T-cell (primary cell): ENCODE measurements around the gene SLC6A11. TPM values are rescaled to one million over a fixed set of nuclear protein-coding genes. Genes with fewer than 3 reads are reported as not detected.
A peak's percentile ranks its signal among the peaks of the same experiment; 100 is the strongest.

Experiments
- ATAC-seq, 4 experiments: fragments of 200-7000 bp in 3 of 4; fragments of 150-1000 bp in 1 of 4; cut with Tn5 transposase; replicated peaks in 1 of 4; 1 replicate in 3 of 4; 2 replicates in 1 of 4; pipeline ENCODE4 v1.10.0; 2021; ENCODE audit warnings: moderate library complexity in 3 of 4, mild to moderate bottlenecking in 2 of 4, moderate number of reproducible peaks in 1 of 4
- CTCF ChIA-PET, 2 donors: fragments of 300-600 bp; sonication (Branson Sonifier 250); formaldehyde crosslinking; loops; one replicate each; lab custom pipeline; 2022; ENCODE audit warnings: antibody characterized with exemption in 2 of 2; lab: Charles Lee
- POLR2A ChIA-PET, 2 donors: fragments of 300-600 bp; sonication (Branson Sonifier 250); formaldehyde crosslinking; loops; one replicate each; lab custom pipeline; 2022; ENCODE audit warnings: antibody characterized with exemption in 2 of 2; lab: Charles Lee
- DNase-seq, 35 experiments: peaks; one replicate each; pipeline versions ENCODE4 v3.0.0 to v3.0.0-alpha.2; 2013 to 2023
- H3K27ac ChIP-seq: one replicate; pipeline ENCODE4 v1.5.1; 2013; ENCODE audit warnings: low read length
- H3K27me3 ChIP-seq, 2 experiments: replicated peaks in 1 of 2; 1 replicate in 1 of 2; 2 replicates in 1 of 2; pipeline versions ENCODE4 v1.6.1 to v1.7.0; 2013; ENCODE audit warnings: low read length in 1 of 2, mixed read lengths in 1 of 2; ENCODE audit not compliant: control insufficient read depth in 2 of 2, insufficient read depth in 2 of 2; ENCODE audit errors: extremely low read depth in 1 of 2
- H3K36me3 ChIP-seq, 2 donors: 1 replicate in 1 of 2; 2 replicates in 1 of 2; pipeline versions ENCODE4 v1.6.1 to v1.7.0; 2013; ENCODE audit warnings: low read length in 1 of 2; ENCODE audit not compliant: control insufficient read depth in 2 of 2, insufficient read depth in 1 of 2; ENCODE audit errors: extremely low read depth in 1 of 2
- H3K4me1 ChIP-seq, 2 experiments: 1 replicate in 1 of 2; 2 replicates in 1 of 2; pipeline versions ENCODE4 v1.6.1 to v1.7.0; 2013; ENCODE audit warnings: low read length in 2 of 2, mixed read lengths in 1 of 2; ENCODE audit not compliant: insufficient read depth in 2 of 2, control insufficient read depth in 1 of 2; ENCODE audit errors: extremely low read depth in 1 of 2
- H3K4me3 ChIP-seq, 2 donors: 1 replicate in 1 of 2; 2 replicates in 1 of 2; pipeline versions ENCODE4 v1.5.1 to v1.7.0; 2013; ENCODE audit warnings: mild to moderate bottlenecking in 2 of 2, low read length in 1 of 2, moderate library complexity in 1 of 2; ENCODE audit not compliant: control insufficient read depth in 1 of 2; ENCODE audit errors: extremely low read depth in 1 of 2
- H3K9me3 ChIP-seq: 2 replicates; pipeline ENCODE4 v1.7.0; 2013
- H3K27ac Mint-ChIP-seq, 2 donors: one replicate each; pipeline ENCODE4 v1.8.0; 2020 to 2021; ENCODE audit warnings: mild to moderate bottlenecking in 2 of 2, mixed read lengths in 2 of 2
- H3K27me3 Mint-ChIP-seq, 2 donors: one replicate each; pipeline ENCODE4 v1.8.0; 2021 to 2022; ENCODE audit warnings: mixed read lengths in 2 of 2
- H3K36me3 Mint-ChIP-seq: one replicate; pipeline ENCODE4 v1.8.0; 2021; ENCODE audit warnings: mixed read lengths
- H3K4me1 Mint-ChIP-seq, 3 donors: one replicate each; pipeline ENCODE4 v1.8.0; 2020 to 2022; ENCODE audit warnings: mixed read lengths in 3 of 3, mild to moderate bottlenecking in 1 of 3
- H3K4me3 Mint-ChIP-seq, 3 donors: one replicate each; pipeline ENCODE4 v1.8.0; 2020 to 2022; ENCODE audit warnings: mild to moderate bottlenecking in 3 of 3, mixed read lengths in 3 of 3, moderate library complexity in 3 of 3
- H3K9me3 Mint-ChIP-seq, 3 donors: one replicate each; pipeline ENCODE4 v1.8.0; 2020 to 2022; ENCODE audit warnings: mixed read lengths in 3 of 3
- WGBS: methylation state at CpG from one replicate; pipeline ENCODE4 v1.1.5; 2013; ENCODE audit warnings: missing lambda C conversion rate; ENCODE audit not compliant: insufficient coverage; 5-methylcytosine and 5-hydroxymethylcytosine counted together
- total RNA-seq, 35 experiments: library from RNA in 6 of 35; stranded (reverse) in 6 of 35; fragments of 120-200 nt in 1 of 35; gene quantifications; one replicate each; pipeline versions ENCODE4 v1.2.1 to v1.2.4 and lab custom pipeline; 2013 to 2026

SLC6A11 gene
- total RNA-seq, 5 donors from 2014 or later (not counting 1 experiment from before 2014, with no cell fraction given) = not detected

GRCh38 chr3:10937141-10937825, 121.3 kb downstream of the SLC6A11 start:
- ChIA-PET CTCF (no interaction called here), POLR2A (no interaction called here)
- Mint-ChIP-seq H3K27me3 (peaks cover 10 to 19% of the 10 kb centered on the region in 2 donors), H3K4me3 (no peak overlapping the region), H3K27ac (no peak overlapping the region), H3K9me3 (no peaks in the 10 kb centered on the region), H3K36me3 (no peaks in the 10 kb centered on the region), H3K4me1 (no peaks in the 10 kb centered on the region)
- H3K4me1 ChIP-seq = no peaks in the 10 kb centered on the region
- no peak overlapping the region for H3K27ac ChIP-seq
- no peaks in the 10 kb centered on the region for H3K9me3 ChIP-seq
- H3K27me3 ChIP-seq = peaks cover 2 to 38% of the 10 kb centered on the region in 2 experiments
- ATAC-seq = no peak
- no peaks in the 10 kb centered on the region for H3K36me3 ChIP-seq
- DNase-seq = no peak
- WGBS = 87% methylated on average over 8 of the region's 12 CpGs
- H3K4me3 ChIP-seq = no peak overlapping the region

GRCh38 chr3:10939556-10939955, 123.5 kb downstream of the SLC6A11 start:
- DNase-seq (no peak), ATAC-seq (no peak)
- no peaks in the 10 kb centered on the region for H3K36me3 ChIP-seq
- no peaks in the 10 kb centered on the region for H3K9me3 ChIP-seq
- H3K4me1 Mint-ChIP-seq = no peaks in the 10 kb centered on the region
- H3K4me3 Mint-ChIP-seq = no peak overlapping the region
- 100% methylated on average over 2 of the region's 4 CpGs for WGBS
- H3K27ac ChIP-seq = no peak overlapping the region
- H3K4me3 ChIP-seq = no peak overlapping the region
- no peaks in the 10 kb centered on the region for H3K4me1 ChIP-seq
- H3K9me3 Mint-ChIP-seq = no peaks in the 10 kb centered on the region
- ChIA-PET POLR2A (no interaction called here), CTCF (no interaction called here)
- peaks cover 14 to 15% of the 10 kb centered on the region in 2 donors for H3K27me3 Mint-ChIP-seq
- peaks cover 2 to 29% of the 10 kb centered on the region in 2 experiments for H3K27me3 ChIP-seq
- H3K36me3 Mint-ChIP-seq = no peaks in the 10 kb centered on the region
- no peak overlapping the region for H3K27ac Mint-ChIP-seq

- Mint-ChIP-seq H3K9me3 (no peaks in the 10 kb centered on the region), H3K27ac (no peak overlapping the region), H3K27me3 (peaks cover 14 to 18% of the 10 kb centered on the region in 2 donors), H3K4me1 (no peaks in the 10 kb centered on the region), H3K36me3 (no peaks in the 10 kb centered on the region), H3K4me3 (no peak overlapping the region)
- CTCF ChIA-PET = no interaction called here
- no peak overlapping the region for H3K27ac ChIP-seq
- 63% methylated on average over 5 of the region's 12 CpGs for WGBS
- ATAC-seq (no peak), DNase-seq (no peak)
- H3K27me3 ChIP-seq = peaks cover 2 to 33% of the 10 kb centered on the region in 2 experiments
- H3K36me3 ChIP-seq = no peaks in the 10 kb centered on the region
- H3K9me3 ChIP-seq = no peaks in the 10 kb centered on the region
- no peak overlapping the region for H3K4me3 ChIP-seq
- no peaks in the 10 kb centered on the region for H3K4me1 ChIP-seq
- POLR2A ChIA-PET = no interaction called here
Measured at GRCh38 chr3:10940106-10940505, 124.1 kb downstream of the SLC6A11 start.

- Histone ChIP-seq H3K4me1 (no peaks in the 10 kb centered on the region), H3K36me3 (no peaks in the 10 kb centered on the region), H3K27ac (no peak overlapping the region), H3K27me3 (peaks cover 2 to 35% of the 10 kb centered on the region in 2 experiments), H3K4me3 (no peak overlapping the region), H3K9me3 (no peaks in the 10 kb centered on the region)
- no CpG with 5 or more reads among the region's 1 CpG for WGBS
- ATAC-seq (no peak), DNase-seq (peak in 1 of 35 experiments; percentile 14)
- POLR2A ChIA-PET = no interaction called here
- no peak overlapping the region for H3K4me3 Mint-ChIP-seq
- no peak overlapping the region for H3K27ac Mint-ChIP-seq
- no peaks in the 10 kb centered on the region for H3K9me3 Mint-ChIP-seq
- H3K27me3 Mint-ChIP-seq = peaks cover 14 to 18% of the 10 kb centered on the region in 2 donors
- H3K36me3 Mint-ChIP-seq = no peaks in the 10 kb centered on the region
- H3K4me1 Mint-ChIP-seq = no peaks in the 10 kb centered on the region
- CTCF ChIA-PET = no interaction called here
Measured at GRCh38 chr3:10941972-10942371, 125.9 kb downstream of the SLC6A11 start.

GRCh38 chr3:10942690-10943205, 126.7 kb downstream of the SLC6A11 start:
- no peaks in the 10 kb centered on the region for H3K36me3 Mint-ChIP-seq
- ChIA-PET POLR2A (no interaction called here), CTCF (no interaction called here)
- no peak for ATAC-seq
- Histone ChIP-seq H3K4me1 (no peaks in the 10 kb centered on the region), H3K36me3 (no peaks in the 10 kb centered on the region), H3K4me3 (no peak overlapping the region), H3K9me3 (no peaks in the 10 kb centered on the region), H3K27ac (no peak overlapping the region), H3K27me3 (peaks cover 2 to 31% of the 10 kb centered on the region in 2 experiments)
- no peaks in the 10 kb centered on the region for H3K4me1 Mint-ChIP-seq
- peaks cover 16 to 18% of the 10 kb centered on the region in 2 donors for H3K27me3 Mint-ChIP-seq
- H3K27ac Mint-ChIP-seq = no peak overlapping the region
- WGBS = no CpG with 5 or more reads among the region's 4 CpGs
- no peak for DNase-seq
- H3K9me3 Mint-ChIP-seq = no peaks in the 10 kb centered on the region
- no peak overlapping the region for H3K4me3 Mint-ChIP-seq

GRCh38 chr3:10944866-10945265, 128.8 kb downstream of the SLC6A11 start:
- 92% methylated on average over 7 of the region's 8 CpGs for WGBS
- DNase-seq (no peak), ATAC-seq (no peak)
- Histone ChIP-seq H3K4me3 (no peak overlapping the region), H3K36me3 (no peaks in the 10 kb centered on the region), H3K27ac (no peak overlapping the region), H3K4me1 (no peaks in the 10 kb centered on the region), H3K27me3 (peaks cover 2 to 24% of the 10 kb centered on the region in 2 experiments), H3K9me3 (no peaks in the 10 kb centered on the region)
- POLR2A ChIA-PET = no interaction called here
- no peak overlapping the region for H3K4me3 Mint-ChIP-seq
- CTCF ChIA-PET = no interaction called here
- no peaks in the 10 kb centered on the region for H3K4me1 Mint-ChIP-seq
- peaks cover 14% of the 10 kb centered on the region in 2 donors for H3K27me3 Mint-ChIP-seq
- H3K36me3 Mint-ChIP-seq = no peaks in the 10 kb centered on the region
- H3K9me3 Mint-ChIP-seq = no peaks in the 10 kb centered on the region
- no peak overlapping the region for H3K27ac Mint-ChIP-seq
